HG03354 (cell line): ENCODE data around the gene NFIA.

Experiments used
- ATAC-seq: cut with Tn5 transposase; IDR thresholded peaks from one replicate; pipeline ENCODE4 v1.9.1; 2021; ENCODE audit warnings: mild to moderate bottlenecking; ENCODE audit not compliant: unreplicated experiment, poor library complexity, severe bottlenecking

The NFIA gene

DNA sequence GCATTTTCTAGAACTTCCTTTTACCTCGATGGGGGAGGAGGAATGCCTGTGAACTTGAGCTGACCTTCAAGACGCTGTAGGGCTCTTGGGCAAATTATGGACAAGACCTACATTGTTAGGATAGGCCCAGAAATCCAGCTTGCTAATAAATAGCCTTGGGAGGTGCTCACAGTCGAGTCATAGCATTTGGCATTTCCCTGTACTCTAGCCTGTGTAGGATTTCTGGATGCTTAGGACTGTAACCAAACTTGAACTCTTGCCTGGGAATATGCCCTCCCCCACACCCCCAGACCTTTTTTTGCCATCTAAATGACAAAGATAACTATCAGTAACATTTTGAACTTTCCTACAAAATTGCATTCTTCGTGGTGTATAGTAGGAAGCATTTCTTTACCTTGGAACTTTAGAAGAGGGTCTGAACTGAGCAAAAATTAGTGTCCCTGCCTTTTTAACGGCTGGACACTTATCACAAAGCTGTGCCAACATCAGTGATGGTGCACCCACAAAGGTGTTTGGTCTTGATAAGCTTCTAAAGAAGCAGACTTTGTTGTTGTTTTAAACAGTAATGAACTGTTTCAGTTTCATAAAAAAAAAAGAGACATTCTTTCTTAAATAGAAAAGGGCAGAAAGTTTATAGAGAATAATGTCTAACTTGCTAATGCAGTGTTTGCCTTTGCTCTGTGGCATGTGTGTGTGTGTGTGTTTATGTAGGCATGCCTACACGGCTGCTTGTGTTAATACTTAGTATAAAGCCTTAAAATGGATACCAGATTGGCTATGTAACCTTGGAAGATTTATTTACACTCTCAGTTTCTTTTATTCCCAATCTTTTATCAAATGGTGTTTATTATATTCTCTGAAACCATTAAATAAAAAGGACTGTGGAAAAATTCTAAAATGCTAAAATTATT, 88.2 kb downstream of the NFIA start:
- ATAC-seq = no peak

DNA sequence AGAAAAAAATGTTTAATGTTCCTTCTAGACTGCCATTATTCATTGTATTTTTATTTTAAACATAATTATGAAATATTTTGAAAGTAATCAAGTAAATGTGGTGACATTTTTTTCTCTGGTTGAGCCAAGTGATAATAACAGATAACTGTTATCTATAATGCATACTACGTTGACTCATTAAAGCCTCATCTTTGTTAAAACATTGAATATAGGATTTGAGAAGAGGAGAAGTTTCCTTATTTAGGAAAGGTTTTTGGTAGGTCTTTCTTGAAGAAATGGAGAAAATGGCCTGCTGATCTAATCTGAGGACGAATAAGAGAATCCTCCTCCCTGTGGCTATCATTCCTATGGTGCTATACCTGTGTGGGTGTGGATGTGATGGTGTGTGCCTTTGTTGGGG, 89.0 kb downstream of the NFIA start:
- no peak for ATAC-seq

DNA sequence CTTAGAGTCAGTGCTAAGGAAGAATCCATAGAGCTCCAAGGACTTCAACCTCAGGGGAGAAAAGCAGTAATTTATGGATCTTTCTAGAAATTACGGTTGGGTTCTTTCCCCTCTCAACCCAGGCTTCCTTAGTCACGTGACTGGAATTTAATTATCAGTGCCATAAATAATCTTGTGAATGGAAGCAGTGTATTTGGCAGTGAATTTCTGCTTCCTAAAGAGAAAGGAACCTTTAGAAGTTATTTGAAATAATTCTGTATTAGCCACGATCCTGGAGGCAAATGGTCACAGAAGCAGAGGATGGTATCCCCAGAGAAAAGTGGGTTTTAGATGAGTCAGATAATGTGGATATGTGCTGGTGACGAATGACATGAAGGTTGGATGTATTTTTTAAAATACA, 89.6 kb downstream of the NFIA start:
- no peak for ATAC-seq

DNA sequence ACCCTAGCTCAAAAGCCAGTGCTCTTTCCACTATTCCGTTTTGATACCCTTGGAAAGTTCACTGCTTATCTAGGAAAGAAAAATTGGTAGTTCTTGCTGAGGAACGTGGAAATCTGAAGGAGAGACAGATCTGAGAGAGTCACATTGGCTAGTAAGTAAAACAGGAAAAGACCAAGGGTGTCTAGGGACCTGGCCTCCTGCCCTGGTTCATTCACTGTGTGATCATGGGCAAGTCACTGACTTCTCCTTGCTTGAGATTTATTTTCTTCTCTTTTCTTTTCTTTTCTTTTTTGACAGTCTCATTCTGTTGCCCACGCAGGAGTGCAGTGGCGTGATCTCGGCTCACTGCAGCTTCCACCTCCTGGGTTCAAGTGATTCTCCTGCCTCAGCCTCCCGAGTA, 90.8 kb downstream of the NFIA start:
- ATAC-seq = no peak

DNA sequence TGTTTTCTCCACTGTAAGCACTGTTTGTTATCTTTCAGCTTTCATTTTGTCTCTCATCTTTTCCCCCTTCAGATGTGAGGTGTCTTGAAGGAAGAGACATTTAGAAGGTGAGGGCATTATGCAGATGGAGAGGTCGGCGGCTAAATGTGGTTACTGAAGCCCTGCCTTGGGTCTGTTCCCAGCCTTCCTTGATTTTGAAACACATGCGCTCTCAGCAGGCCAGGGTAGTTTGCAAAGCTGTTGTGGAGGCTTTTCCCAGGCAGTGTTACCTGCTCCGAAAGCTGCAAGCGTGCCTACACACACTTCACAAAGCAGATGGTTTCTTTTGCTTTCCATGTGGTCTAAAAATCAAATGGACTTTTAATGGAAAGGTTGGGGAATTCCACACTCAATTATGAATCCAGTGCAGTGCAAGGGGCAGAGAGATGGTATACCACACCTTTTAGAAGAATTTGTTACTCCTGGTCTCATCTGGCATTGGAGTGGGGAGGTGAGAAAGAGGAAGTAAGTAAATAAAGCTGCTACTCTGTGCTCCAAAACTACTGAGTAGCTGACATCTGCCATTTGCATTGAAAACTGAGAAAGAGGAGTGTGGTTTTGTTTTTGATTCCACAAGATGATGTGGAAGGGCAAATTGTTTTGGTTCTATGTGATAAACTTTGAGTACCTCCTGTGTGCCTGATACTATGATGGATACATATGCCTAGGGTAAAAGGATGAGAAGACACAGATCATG, 91.9 kb downstream of the NFIA start:
- no peak for ATAC-seq

DNA sequence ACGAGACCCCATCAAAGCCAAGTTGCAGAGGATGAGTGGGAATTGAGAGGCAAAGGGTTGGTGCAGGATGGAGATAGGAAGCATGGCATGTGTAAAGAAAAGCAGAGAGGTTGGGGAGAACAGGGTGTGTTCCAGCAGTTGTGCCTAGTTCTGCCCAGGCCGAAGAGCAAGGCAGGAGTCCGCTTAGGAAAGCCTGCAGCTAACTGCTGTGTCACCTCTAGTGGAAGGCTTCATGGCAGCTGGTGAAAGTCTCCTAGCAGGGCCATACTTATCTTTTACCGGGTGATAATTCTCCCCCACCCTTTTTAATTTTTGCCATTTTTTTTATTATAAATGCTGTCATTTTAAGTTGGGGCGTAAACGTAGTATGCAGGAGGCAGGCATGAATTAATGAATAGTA, 93.6 kb downstream of the NFIA start:
- ATAC-seq = no peak

DNA sequence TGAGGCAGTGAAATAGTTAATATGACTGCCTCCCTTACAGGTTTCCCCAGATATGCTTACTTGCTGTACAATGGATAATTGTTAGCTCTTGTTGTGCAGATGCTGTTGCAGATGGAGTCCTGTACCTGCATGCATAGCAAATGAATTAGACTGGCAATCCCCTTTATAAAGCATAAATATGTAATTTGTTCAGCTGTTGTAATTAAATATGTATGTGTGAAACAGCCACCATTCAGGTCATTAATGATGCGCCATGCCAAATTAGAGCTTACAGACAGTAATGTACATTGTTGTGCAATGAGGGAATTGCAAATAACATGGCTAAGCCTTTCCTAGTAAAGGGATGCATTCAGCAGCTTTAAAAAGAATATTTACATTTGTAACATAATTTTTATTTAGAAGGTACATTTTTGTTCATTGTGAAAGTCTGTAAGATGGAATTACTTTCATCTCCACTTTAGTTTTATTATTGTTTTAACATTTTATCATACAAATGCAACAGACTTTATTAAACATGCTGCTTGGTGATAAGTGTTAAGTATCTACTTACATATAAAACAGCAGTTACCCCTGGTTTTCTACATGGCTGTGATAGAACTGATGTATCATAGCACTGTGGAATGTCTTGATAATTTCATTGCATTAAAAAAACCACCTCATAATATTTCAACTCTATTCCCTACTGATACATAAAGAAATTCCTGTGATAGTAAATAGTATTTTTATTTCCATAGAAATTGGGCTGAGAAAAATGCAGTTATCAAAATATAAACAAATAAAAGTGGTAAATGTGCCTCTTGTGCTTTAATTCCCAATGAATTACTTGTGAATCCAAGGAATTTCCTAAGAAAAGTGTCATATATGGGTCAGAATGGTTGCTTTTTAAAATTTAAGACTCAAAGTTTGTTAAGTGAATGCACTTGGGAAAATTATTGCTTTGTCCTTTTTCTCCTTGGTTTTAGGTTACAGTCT, 99.0 kb downstream of the NFIA start:
- ATAC-seq = no peak

DNA sequence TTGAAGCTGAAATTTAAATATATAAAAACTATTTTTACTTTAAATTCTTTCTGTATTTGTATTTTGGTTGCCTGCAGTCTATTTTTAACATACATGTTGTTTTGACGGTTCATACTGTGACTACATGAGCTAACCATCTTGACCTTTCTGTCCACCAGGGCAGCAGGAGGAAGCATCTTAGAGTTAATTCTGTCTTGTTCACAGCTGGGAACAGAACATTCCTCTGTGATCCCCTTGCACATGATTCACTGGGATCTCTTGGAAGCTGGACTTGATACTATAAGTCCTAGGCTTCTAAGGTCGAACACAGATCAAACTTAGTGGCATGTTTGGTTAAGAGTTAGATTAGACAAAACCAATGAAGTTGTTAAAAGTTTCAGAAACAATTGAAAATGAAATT, 99.7 kb downstream of the NFIA start:
- no peak for ATAC-seq

DNA sequence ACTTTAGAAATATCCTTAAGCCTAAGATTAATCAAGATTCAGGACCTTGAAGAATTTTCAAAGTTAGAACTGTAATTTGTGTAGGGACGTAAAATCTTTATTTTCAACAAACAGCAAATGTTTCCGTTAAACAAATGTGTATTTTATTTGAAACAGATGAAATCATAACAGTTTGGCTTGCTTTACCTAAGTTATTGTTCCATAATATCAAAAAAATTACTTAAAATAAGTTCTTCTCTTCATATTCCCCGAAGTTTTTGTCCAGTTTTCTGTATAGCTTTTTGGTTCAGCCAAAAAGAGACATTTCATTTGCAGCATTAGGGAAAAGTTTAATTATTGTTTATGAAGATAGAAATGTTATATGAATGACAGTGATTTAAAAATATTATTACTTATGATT, 100.1 kb downstream of the NFIA start:
- no peak for ATAC-seq

DNA sequence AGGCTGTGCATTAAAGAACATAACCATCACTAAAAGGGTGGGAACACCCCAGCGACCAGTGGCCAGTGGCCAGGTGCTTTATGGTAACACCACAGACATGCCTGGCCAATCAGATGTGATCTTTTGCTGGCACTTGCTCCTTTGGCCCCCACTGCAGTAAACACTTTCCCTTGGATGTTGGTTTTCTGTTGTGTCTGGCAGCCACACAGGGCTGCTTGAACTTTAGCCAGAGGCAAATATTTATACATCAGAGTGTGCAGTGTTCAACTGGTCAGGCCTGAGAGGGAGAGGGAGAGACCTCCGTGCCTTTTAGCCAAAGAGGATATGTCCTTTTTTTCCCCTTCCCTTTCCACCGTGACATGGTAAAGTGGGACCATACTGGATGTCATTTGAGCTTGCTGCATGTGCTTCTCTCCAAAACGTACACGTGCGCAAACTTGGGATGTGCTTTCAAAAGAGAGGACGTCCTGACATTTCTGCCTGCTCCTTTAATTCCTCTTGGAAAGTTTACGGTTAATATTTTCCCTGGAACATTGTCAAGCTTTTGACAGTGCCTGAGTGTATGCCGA, 101.2 kb downstream of the NFIA start:
- no peak for ATAC-seq

DNA sequence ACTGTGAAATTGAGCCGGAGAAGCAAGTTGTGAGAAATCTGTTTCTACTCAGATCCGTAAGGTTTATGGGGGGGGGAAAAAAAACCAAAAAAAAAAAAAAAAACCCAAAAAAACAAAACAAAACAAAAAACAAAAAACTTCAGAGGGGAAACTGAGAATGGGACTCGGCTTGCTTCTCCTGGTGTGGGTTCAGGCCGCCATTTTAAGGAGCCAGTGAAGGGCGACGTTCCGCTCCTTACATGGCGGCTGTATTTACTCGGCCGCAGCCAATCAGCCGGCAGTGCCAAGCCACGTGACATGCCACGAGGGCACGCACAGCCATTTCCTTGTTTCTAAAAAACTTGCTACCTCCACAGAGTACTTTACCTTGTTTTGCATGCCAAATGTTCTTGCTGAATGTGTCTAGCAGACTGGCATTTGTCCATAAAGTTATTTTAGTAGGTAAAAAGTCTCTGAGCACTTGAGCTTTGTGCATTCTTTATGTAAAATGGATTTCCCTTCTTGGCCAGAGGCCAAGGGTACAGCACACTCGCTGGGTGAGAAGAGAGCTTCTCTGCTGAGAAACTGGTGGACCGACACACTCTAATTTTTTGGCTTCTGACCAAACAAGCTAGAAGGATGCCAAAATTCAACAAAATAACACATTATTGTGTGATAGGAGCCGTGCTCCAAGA, 101.8 kb downstream of the NFIA start:
- ATAC-seq = no peak

DNA sequence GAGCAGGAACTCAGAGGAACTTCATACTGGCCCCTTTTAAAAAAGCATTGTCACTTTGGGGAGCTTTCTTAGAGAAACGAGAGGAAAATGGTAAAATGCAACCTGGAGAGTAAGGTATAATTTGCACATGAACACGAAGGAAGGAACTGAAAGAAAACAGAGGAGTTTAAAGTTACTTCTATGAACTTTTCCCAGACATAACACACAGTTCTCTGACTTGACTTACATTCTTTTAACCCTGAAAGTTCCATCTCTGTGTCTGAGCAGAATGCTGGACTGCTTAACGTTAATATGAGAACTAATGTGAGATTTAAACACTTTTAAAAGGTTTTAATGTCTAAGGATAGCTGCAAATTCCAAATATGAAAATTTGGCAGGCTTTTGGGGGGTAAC, 102.3 kb downstream of the NFIA start:
- ATAC-seq = no peak

DNA sequence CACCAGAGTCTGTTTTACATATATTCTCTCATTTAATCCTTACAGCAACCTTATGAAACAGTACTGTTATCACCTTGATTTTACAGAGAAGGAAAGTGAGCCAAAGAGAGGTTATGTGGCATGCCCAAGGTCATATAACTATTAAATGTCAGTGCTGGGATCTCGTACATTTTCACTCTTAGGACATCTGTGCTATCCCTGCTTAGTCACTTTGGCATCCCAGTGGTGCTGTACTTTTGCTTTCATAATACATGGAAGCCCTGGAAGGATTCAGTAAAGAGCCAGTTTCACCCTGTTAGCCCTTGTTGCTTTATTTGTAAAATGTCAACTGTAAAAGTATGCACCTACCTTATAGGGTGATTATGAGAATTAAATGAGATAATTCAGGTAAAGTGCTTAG, 104.4 kb downstream of the NFIA start:
- ATAC-seq = no peak

DNA sequence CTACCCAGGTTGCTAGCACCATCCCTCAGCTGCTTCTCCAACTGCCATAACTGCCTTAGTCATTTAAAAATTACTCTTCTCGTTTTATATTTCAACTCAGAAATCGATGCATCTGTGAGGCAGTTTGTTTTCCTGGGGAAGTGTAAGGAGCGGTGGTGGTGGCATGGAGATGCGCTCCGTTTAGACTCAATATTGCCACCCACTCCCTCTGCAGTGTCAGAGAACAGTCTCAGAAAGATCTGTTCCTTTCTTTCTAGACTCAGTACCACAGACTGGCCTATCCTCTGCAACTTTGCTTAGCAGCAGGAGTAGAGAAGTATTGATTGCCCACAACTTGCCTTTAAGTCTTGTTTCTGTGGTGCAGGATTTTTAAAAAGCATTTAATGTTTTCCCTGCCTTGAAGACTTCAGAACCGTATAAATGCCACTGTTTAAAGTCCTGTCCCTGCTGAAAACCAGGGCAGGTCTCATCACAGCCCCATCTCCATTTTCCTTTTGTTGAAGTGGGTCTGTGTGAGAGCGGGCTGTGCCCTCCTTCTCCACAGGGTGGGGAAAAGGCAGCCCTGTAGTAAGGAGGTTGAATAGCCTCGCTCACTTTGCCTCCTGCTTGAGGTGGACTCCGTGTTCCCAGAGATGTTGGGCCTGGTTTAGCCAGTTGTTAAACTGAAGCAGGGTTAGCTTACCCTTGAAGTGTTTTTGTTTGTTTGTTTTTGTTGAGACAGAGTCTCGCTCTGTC, 105.2 kb downstream of the NFIA start:
- ATAC-seq = no peak

DNA sequence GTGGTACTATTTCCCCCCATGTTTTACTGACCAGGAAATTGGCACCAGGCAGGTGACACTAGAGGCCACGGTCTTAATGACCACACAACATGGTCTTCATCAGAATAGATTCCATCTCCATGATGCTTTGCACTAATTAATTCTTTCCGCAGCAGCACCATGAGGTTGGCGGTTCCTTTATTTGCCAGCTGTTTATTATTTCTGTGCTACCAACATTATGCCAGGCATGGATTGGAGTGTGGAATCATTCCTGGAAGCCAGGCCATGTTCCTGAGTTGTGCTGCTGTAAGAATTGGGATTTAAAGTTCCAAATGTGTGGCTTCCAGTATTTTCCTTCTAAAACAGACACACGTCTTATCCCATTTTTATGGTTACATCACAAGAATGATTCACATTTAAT, 107.8 kb downstream of the NFIA start:
- no peak for ATAC-seq

DNA sequence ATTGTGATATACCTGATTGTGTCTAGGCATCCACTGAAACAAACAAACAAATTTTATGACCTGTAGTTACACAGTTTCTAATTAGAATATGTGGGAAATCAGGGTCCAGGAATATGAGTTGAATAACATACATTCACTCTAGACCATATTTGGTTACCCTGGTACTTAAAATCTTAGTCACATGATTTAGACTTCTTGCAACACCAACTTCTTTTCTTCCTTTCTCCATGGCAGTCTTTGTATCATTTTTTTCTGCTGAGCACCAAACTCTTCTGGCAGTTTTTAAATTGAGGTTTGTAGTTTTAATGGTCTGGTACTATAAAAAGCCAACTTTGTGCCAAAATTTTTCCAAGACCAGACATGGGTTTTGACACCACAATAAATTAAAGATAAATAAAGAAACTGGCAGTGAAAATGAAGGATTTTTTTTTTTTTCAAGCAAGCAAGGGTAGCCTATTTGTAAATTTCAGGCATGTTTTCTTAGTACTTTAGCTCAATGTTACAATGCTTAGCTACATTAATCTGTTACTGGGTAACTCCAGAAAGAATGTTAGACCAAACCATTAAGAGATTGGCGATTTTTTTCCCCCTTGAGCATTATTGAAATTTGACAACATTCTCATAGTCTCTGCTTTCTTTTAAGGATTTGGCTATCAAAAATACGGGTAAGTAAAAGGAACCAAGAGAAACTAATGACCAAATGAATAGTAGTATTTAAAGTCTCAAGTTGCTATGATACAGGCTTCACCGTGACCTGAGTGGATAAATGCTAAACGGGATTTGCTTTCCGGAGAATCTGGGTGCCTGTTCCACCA, 108.5 kb downstream of the NFIA start:
- ATAC-seq = no peak

DNA sequence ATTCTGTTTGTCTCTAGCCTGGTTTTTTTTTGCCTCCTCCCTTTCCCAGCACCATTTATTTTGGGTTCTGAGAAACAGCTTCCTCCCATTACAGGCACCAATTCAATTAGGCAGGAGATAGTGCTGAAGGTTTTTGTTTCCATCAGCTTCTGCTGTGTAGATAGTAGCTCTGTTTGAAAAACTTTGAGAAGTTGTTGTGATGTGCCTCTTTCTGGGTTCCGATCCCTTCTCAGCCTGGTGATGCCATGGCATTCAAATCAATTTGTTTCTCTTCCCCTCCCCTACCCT, 109.0 kb downstream of the NFIA start:
- no peak for ATAC-seq

DNA sequence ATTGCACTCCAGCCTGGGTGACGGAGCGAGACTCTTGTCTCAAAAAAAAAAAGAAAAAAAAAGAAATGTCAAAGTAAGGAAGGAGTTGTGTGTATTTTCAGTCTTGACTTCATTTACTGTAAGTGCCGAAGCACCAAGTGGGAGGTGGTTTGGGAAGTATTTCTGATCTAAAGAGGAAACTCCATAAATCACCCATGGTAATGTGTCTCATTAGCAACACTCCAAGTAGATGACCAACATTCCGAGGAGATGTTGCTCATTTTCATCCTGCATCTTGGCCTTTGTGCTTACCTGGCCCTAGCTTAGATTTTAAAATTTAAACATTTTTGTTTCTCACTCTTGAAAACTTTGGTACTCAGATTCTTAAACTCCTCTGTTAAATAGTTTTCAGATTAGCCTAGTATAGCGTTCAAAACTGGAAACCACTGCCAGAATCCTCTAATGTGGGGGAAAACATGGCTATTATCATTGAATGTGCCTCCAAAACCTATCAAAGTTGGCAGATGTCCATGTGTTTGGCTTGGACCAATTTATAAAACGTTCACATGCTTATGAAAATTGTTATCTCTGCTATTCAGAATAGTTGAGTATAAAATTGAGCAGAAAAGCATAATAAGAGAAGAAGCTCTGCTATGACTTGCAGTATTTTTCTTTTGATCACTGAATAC, 110.4 kb downstream of the NFIA start:
- no peak for ATAC-seq
